HEK293T (cell line): ENCODE results near the gene TRIM39.

Experiments
- CTCF ChIA-PET: fragments of 350-600 bp; formaldehyde crosslinking; extraction: SDS; loops from one replicate; lab custom pipeline; 2021; ENCODE audit warnings: antibody characterized with exemption, inconsistent platforms; lab: Yijun Ruan, JAX
- POLR2A ChIA-PET: fragments of 350-600 bp; formaldehyde crosslinking; extraction: SDS; loops from one replicate; lab custom pipeline; 2020; ENCODE audit warnings: antibody characterized with exemption, inconsistent platforms; lab: Yijun Ruan, JAX
- DNase-seq: peaks from one replicate; pipeline ENCODE4 v3.0.0; 2012; ENCODE audit warnings: mixed read lengths; ENCODE audit errors: extremely low spot score
- ARNT ChIP-seq: fragments of 450-650 bp; IDR thresholded peaks from 2 replicates; pipeline ENCODE4 v1.6.1; 2017; ENCODE audit warnings: mild to moderate bottlenecking
- BHLHE40 ChIP-seq: fragments of 450-650 bp; IDR thresholded peaks from 2 replicates; pipeline ENCODE4 v1.6.1; 2016; ENCODE audit warnings: mild to moderate bottlenecking, moderate library complexity, borderline replicate concordance
- CTBP1 ChIP-seq: fragments of 450-650 bp; IDR thresholded peaks from 2 replicates; pipeline ENCODE4 v1.6.1; 2016; ENCODE audit warnings: borderline replicate concordance
- ELF4 ChIP-seq: fragments of 450-650 bp; IDR thresholded peaks from 2 replicates; pipeline ENCODE4 v1.6.1; 2017; ENCODE audit warnings: antibody characterized with exemption
- FOXA1 ChIP-seq: fragments of 450-650 bp; IDR thresholded peaks from 2 replicates; pipeline ENCODE4 v1.6.1; 2016; ENCODE audit warnings: mild to moderate bottlenecking
- FOXK2 ChIP-seq: fragments of 450-650 bp; IDR thresholded peaks from 2 replicates; pipeline ENCODE4 v1.6.1; 2016; ENCODE audit warnings: mild to moderate bottlenecking
- FOXM1 ChIP-seq: fragments of 450-650 bp; IDR thresholded peaks from 2 replicates; pipeline ENCODE4 v1.6.1; 2017; ENCODE audit warnings: mild to moderate bottlenecking, borderline replicate concordance
- HDGF ChIP-seq: fragments of 450-650 bp; IDR thresholded peaks from 2 replicates; pipeline ENCODE4 v1.6.1; 2017; ENCODE audit warnings: antibody characterized with exemption, borderline replicate concordance
- L3MBTL2 ChIP-seq: fragments of 450-650 bp; conservative IDR thresholded peaks from 2 replicates; pipeline ENCODE4 v1.6.1; 2016; ENCODE audit warnings: mild to moderate bottlenecking
- LEF1 ChIP-seq: fragments of 450-650 bp; IDR thresholded peaks from 2 replicates; pipeline ENCODE4 v1.6.1; 2017; ENCODE audit warnings: mild to moderate bottlenecking, borderline replicate concordance
- NFRKB ChIP-seq: fragments of 450-650 bp; IDR thresholded peaks from 2 replicates; pipeline ENCODE4 v1.6.1; 2016; ENCODE audit warnings: mild to moderate bottlenecking, moderate library complexity
- PKNOX1 ChIP-seq: fragments of 450-650 bp; IDR thresholded peaks from 2 replicates; pipeline ENCODE4 v1.6.1; 2016
- SP1 ChIP-seq: fragments of 450-650 bp; IDR thresholded peaks from 2 replicates; pipeline ENCODE4 v1.6.1; 2017
- SUZ12 ChIP-seq: fragments of 450-650 bp; IDR thresholded peaks from 2 replicates; pipeline ENCODE4 v1.6.1; 2016; ENCODE audit warnings: mild to moderate bottlenecking
- TARDBP ChIP-seq: fragments of 450-650 bp; IDR thresholded peaks from 2 replicates; pipeline ENCODE4 v1.6.1; 2016
- ZNF384 ChIP-seq: fragments of 450-650 bp; IDR thresholded peaks from 2 replicates; pipeline ENCODE4 v1.6.1; 2016

TRIM39 gene

DNA sequence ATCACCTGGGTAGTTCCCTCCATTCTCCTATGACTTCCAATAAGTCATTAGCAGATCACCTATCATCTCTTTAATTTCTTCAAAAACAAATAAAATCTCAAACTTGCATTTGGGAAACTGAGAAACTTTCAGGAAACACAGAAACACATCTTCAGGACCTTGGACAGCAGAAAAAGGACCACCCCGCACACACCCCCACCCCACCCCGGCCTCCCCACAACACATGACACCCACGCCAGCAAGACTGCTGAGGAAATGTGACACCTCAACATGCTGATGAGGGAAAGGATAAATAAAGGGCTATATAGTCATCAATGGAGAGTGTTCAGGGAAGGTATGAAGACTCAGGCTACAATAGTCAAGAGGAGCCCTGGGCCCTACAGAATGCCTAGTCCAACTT, 15.6 kb upstream of the TRIM39 start:
- POLR2A ChIA-PET, result no interaction called here
- CTCF ChIA-PET, result no interaction called here
- DNase-seq, result no peak

DNA sequence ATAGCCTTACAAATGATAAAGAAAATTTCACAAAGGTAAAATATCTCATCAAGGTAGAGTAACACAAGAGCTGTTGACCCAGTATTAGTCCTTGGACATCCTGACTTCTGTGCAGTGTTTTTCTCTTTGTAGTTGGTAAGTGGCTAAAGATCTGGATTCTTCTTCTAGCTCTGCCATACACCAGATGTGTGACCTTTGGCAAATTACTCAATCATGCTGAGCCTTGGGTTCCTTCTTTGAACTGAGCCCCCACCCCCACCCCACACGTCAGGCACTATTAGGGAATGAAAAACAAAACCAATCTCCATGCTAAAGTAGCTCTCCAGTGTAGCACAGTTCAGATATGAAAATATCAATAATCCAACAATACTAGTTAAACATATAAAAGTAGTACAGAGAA, 15.1 kb upstream of the TRIM39 start:
- ChIA-PET POLR2A (interaction anchor here (4.3 kb wide), 1 partner anchor 14 kb away, joined by 20 read pairs; the partner anchor contains the start of gene TRIM39), CTCF (interaction anchor here (0.6 kb wide), 1 partner anchor 93 kb away, joined by 3 read pairs; no protein-coding TSS in a partner anchor)
- no peak for DNase-seq
- TF ChIP-seq FOXK2 (no peak), HDGF (no peak), LEF1 (no peak), ZNF384 (no peak)

More for the DNA sequence above, 15.6 kb upstream of the TRIM39 start:
- TF ChIP-seq SP1 (no peak), ELF4 (no peak), HDGF (no peak), FOXM1 (no peak), ARNT (no peak), SUZ12 (no peak), ZNF384 (no peak), L3MBTL2 (no peak), TARDBP (no peak), PKNOX1 (no peak), BHLHE40 (no peak), NFRKB (no peak), CTBP1 (no peak), FOXK2 (no peak), LEF1 (no peak), FOXA1 (no peak)

- no peak for DNase-seq
- no peak for TF ChIP-seq NFRKB
- TF ChIP-seq FOXK2, result no peak
- TF ChIP-seq CTBP1, result no peak
- no peak for TF ChIP-seq L3MBTL2
- TF ChIP-seq HDGF, result no peak
- no peak for TF ChIP-seq PKNOX1
- no peak for TF ChIP-seq LEF1
- TF ChIP-seq TARDBP, result no peak
- no peak for TF ChIP-seq ARNT
- ChIA-PET CTCF (interaction anchor here (0.6 kb wide), 1 partner anchor 93 kb away, joined by 3 read pairs; no protein-coding TSS in a partner anchor), POLR2A (interaction anchor here (4.3 kb wide), 1 partner anchor 14 kb away, joined by 20 read pairs; the partner anchor contains the start of gene TRIM39)
These were observed 14.5 kb upstream of the TRIM39 start for GRCh38 chr6:30312266-30312665.

- no peak for DNase-seq
- ChIA-PET POLR2A (interaction anchor here (4.3 kb wide), 1 partner anchor 13 kb away, joined by 20 read pairs; the partner anchor contains the start of gene TRIM39), CTCF (no interaction called here)
- TF ChIP-seq SUZ12 (no peak), ELF4 (no peak), TARDBP (no peak), SP1 (no peak), L3MBTL2 (no peak), LEF1 (no peak)
These were observed 13.9 kb upstream of the TRIM39 start for GRCh38 chr6:30312676-30313321.

- TF ChIP-seq FOXA1 (no peak), L3MBTL2 (no peak), SP1 (no peak), ZNF384 (no peak), ELF4 (no peak), SUZ12 (no peak), HDGF (no peak), BHLHE40 (no peak), CTBP1 (no peak), FOXK2 (no peak), FOXM1 (no peak)
- ChIA-PET CTCF (interaction anchor here (0.6 to 0.7 kb wide), 3 partner anchors 7 to 88 kb away, joined by 3 to 6 read pairs (median 4); no protein-coding TSS in a partner anchor), POLR2A (interaction anchor here (4.3 kb wide), 1 partner anchor 11 kb away, joined by 20 read pairs; the partner anchor contains the start of gene TRIM39)
- DNase-seq, result no peak
These were observed 11.6 kb upstream of the TRIM39 start for GRCh38 chr6:30315156-30315555.

GRCh38 chr6:30317913-30318589, 8.7 kb upstream of the TRIM39 start:
- CTCF ChIA-PET, result no interaction called here
- POLR2A ChIA-PET, result interaction anchor here (2.4 kb wide), 1 partner anchor 8 kb away, joined by 9 read pairs; the partner anchor contains the start of gene TRIM39
- TF ChIP-seq SUZ12 (no peak), FOXM1 (no peak), SP1 (no peak), ZNF384 (no peak), BHLHE40 (no peak), PKNOX1 (no peak), TARDBP (no peak), FOXK2 (no peak)
- DNase-seq, result no peak
